GM12878 (cell line): ENCODE data around the gene IFIT5. TPM values are rescaled to one million over a fixed set of nuclear protein-coding genes. Genes with fewer than 3 reads are reported as not detected.

Experiments used
- ATAC-seq: fragments of 200-7000 bp; cut with Tn5 transposase; 3 replicates; pipeline ENCODE4 v1.9.1; 2020; ENCODE audit warnings: mild to moderate bottlenecking, moderate library complexity
- BruUV-seq: library from RNA; stranded (reverse); fragments of 400-500 nt; replicated peaks from 2 replicates; lab custom pipeline; 2021; lab: Mats Ljungman, UMichigan
- CTCF ChIA-PET: fragments of 300-600 bp; sonication (Branson Sonifier 250); formaldehyde crosslinking; extraction: SDS; loops from one replicate; lab custom pipeline; 2021; ENCODE audit warnings: inconsistent platforms; lab: Yijun Ruan, JAX
- POLR2A ChIA-PET: fragments of 350-600 bp; formaldehyde crosslinking; extraction: SDS; loops from one replicate; lab custom pipeline; 2021; ENCODE audit warnings: inconsistent platforms; lab: Charles Lee
- RAD21 ChIA-PET: fragments of 300-600 bp; sonication (Branson Sonifier 250); formaldehyde crosslinking; loops from one replicate; lab custom pipeline; 2023; ENCODE audit warnings: antibody characterized with exemption; ENCODE audit not compliant: unreplicated experiment; lab: Charles Lee
- SMC1A ChIA-PET: fragments of 300-600 bp; sonication (Branson Sonifier 250); formaldehyde crosslinking; loops from one replicate; lab custom pipeline; 2023; ENCODE audit not compliant: unreplicated experiment, uncharacterized antibody; lab: Charles Lee
- DNase-seq: peaks from one replicate; pipeline ENCODE4 v3.0.0-alpha.2; 2011; ENCODE audit warnings: low read depth, low spot score
- FAIRE-seq: peaks from 3 replicates; lab custom pipeline; 2011; peaks lifted over from hg19 to GRCh38; lab: Jason Lieb, UNC
- H2AFZ ChIP-seq: 2 replicates; pipeline ENCODE4 v1.6.0; 2011; ENCODE audit warnings: low read depth, low read length, control low read depth; ENCODE audit not compliant: control insufficient read depth
- H3K27ac ChIP-seq: 2 replicates; pipeline ENCODE4 v1.5.1; 2011; ENCODE audit warnings: control low read depth; ENCODE audit not compliant: control insufficient read depth, insufficient read depth
- H3K27me3 ChIP-seq, 2 experiments: replicated peaks in 1 of 2; 2 replicates each; pipeline versions ENCODE4 v1.6.0 to v1.6.1; 2011; ENCODE audit warnings: low read length in 1 of 2; ENCODE audit not compliant: control insufficient read depth in 2 of 2, insufficient read depth in 2 of 2
- H3K36me3 ChIP-seq, 2 experiments: 2 replicates each; pipeline ENCODE4 v1.5.1; 2011; ENCODE audit warnings: low read length in 1 of 2; ENCODE audit not compliant: control insufficient read depth in 2 of 2, insufficient read depth in 2 of 2
- H3K4me1 ChIP-seq: 2 replicates; pipeline ENCODE4 v1.6.1; 2011; ENCODE audit warnings: mild to moderate bottlenecking, low read length, moderate library complexity, mixed read lengths; ENCODE audit not compliant: control insufficient read depth, insufficient read depth
- H3K4me2 ChIP-seq: 2 replicates; pipeline ENCODE4 v1.6.0; 2011; ENCODE audit warnings: control low read depth; ENCODE audit not compliant: control insufficient read depth, insufficient read depth
- H3K4me3 ChIP-seq: fragments of 200-600 bp; sonication (generic); 2 replicates; pipeline ENCODE4 v1.5.1; 2016
- H3K79me2 ChIP-seq: 2 replicates; pipeline ENCODE4 v1.6.0; 2011; ENCODE audit warnings: low read length; ENCODE audit not compliant: control insufficient read depth, insufficient read depth
- H3K9ac ChIP-seq: 2 replicates; pipeline ENCODE4 v1.8.0; 2011; ENCODE audit warnings: low read length, control low read depth, mixed read lengths; ENCODE audit not compliant: control insufficient read depth, insufficient read depth
- H3K9me3 ChIP-seq: replicated peaks from 3 replicates; pipeline ENCODE4 v1.5.1; 2011; ENCODE audit warnings: mild to moderate bottlenecking, low read length; ENCODE audit not compliant: control insufficient read depth, insufficient read depth
- H4K20me1 ChIP-seq: 2 replicates; pipeline ENCODE4 v1.6.0; 2011; ENCODE audit not compliant: control insufficient read depth, insufficient read depth
- BACH1 ChIP-seq: fragments of 450-650 bp; IDR thresholded peaks from 2 replicates; pipeline ENCODE4 v1.6.1; 2017; ENCODE audit warnings: mild to moderate bottlenecking, borderline replicate concordance
- FOXK2 ChIP-seq: fragments of 450-650 bp; IDR thresholded peaks from 2 replicates; pipeline ENCODE4 v1.6.1; 2017; ENCODE audit warnings: mild to moderate bottlenecking, moderate library complexity
- GABPA ChIP-seq: IDR thresholded peaks from 2 replicates; pipeline ENCODE4 v1.6.1; 2014; ENCODE audit warnings: antibody characterized with exemption, low read depth, mild to moderate bottlenecking, inconsistent platforms
- HDGF ChIP-seq: fragments of 450-650 bp; IDR thresholded peaks from 2 replicates; pipeline ENCODE4 v1.6.1; 2016; ENCODE audit warnings: antibody characterized with exemption
- NR2C1 ChIP-seq: fragments of 450-650 bp; IDR thresholded peaks from 2 replicates; pipeline ENCODE4 v1.6.1; 2017; ENCODE audit warnings: antibody characterized with exemption, mild to moderate bottlenecking, moderate library complexity
- PML ChIP-seq: IDR thresholded peaks from 2 replicates; pipeline ENCODE4 v1.6.1; 2012; ENCODE audit warnings: low read length, inconsistent platforms
- POLR2A ChIP-seq: IDR thresholded peaks from 2 replicates; pipeline ENCODE4 v1.6.1; 2011; ENCODE audit warnings: low read depth, mild to moderate bottlenecking, low read length
- RBBP5 ChIP-seq: fragments of 200-600 bp; sonication (generic); conservative IDR thresholded peaks from 2 replicates; pipeline ENCODE4 v1.6.1; 2016
- SMARCA5 ChIP-seq: fragments of 450-650 bp; IDR thresholded peaks from 2 replicates; pipeline ENCODE4 v1.6.1; 2017; ENCODE audit warnings: mild to moderate bottlenecking
- SP1 ChIP-seq: IDR thresholded peaks from one replicate; pipeline ENCODE4 v1.6.1; 2011; ENCODE audit warnings: low read depth, low read length
- ZNF217 ChIP-seq: fragments of 450-650 bp; IDR thresholded peaks from 2 replicates; pipeline ENCODE4 v1.6.1; 2017; ENCODE audit warnings: antibody characterized with exemption, mild to moderate bottlenecking
- ZNF384 ChIP-seq: IDR thresholded peaks from 2 replicates; pipeline ENCODE4 v1.6.1; 2012; ENCODE audit warnings: low read depth, mild to moderate bottlenecking, low read length, improper control_type of control experiment, borderline replicate concordance
- ZNF592 ChIP-seq: fragments of 450-650 bp; IDR thresholded peaks from 2 replicates; pipeline ENCODE4 v1.6.1; 2017; ENCODE audit warnings: mild to moderate bottlenecking, moderate library complexity
- WGBS: methylation state at CpG from one replicate; pipeline ENCODE4 v1.1.6; 2016; ENCODE audit warnings: low lambda C conversion rate; ENCODE audit not compliant: insufficient replicate concordance, insufficient coverage; ENCODE audit errors: missing lambda C conversion rate; 5-methylcytosine and 5-hydroxymethylcytosine counted together
- in situ Hi-C: fragments of 300-500 bp; cut with MboI; formaldehyde crosslinking; loops from 9 replicates; pipeline ENCODE4 v1.14.3; 2018; ENCODE audit warnings: mixed read lengths
- intact Hi-C: fragments of 100-400 bp; cut with micrococcal nuclease; formaldehyde crosslinking; loops from one replicate; pipeline ENCODE4 v1.14.2; 2022; ENCODE audit not compliant: unreplicated experiment
- polyA plus RNA-seq, 11 experiments: library from polyadenylated mRNA; depleted of rRNA in 4 of 11; unstranded in 6 of 11; stranded (reverse) in 5 of 11; fragments of >200 nt; fragmentation: Nextera tagmentation in 4 of 11; fragmentation: Illumina TruSeq in 1 of 11; extraction: Ambion mirVana in 4 of 11; extraction: Trizol in 1 of 11; gene quantifications; 1 replicate in 1 of 11; 2 replicates in 10 of 11; pipeline versions ENCODE4 v1.2.1 to v1.2.3, GENCODE V29; 2011 to 2016; ENCODE audit warnings: inconsistent platforms in 2 of 11, missing spikeins in 2 of 11, low read depth in 1 of 11
- total RNA-seq, 4 experiments: library from RNA; depleted of rRNA in 3 of 4; stranded (reverse); fragments of >200 nt in 3 of 4; fragmentation: Illumina TruSeq in 1 of 4; extraction: Trizol in 1 of 4; gene quantifications; 2 replicates each; pipeline versions ENCODE4 v1.2.1 to v1.2.3, GENCODE V29; 2013 to 2021
- TF ChIP-seq, protein P1 (sequence below): fragments of 450-650 bp; formaldehyde crosslinking; IDR thresholded peaks from 2 replicates; pipeline ENCODE4 v1.4.0; 2022; ENCODE audit warnings: mild to moderate bottlenecking, moderate library complexity
- TF ChIP-seq, protein P2 (sequence below): fragments of 450-650 bp; formaldehyde crosslinking; IDR thresholded peaks from 2 replicates; pipeline ENCODE4 v1.4.0; 2020; ENCODE audit warnings: mild to moderate bottlenecking, moderate library complexity

The IFIT5 gene
- total and polyA plus RNA-seq, 10 of the 15 experiments (the other 5 are each of a cell fraction or from before 2014, with no cell fraction given): 5.9 to 17.0 (median 10.4) TPM

GRCh38 chr10:89416465-89416864 lies 2.1 kb downstream of the IFIT5 start:
- peaks cover 0 to 20% of the 10 kb centered on the region in 2 experiments for H3K36me3 ChIP-seq
- H3K27me3 ChIP-seq: no peaks in the 10 kb centered on the region
- H3K27ac ChIP-seq: no peak overlapping the region
- SMC1A ChIA-PET: interaction anchor here (0.9 to 3.1 kb wide), 5 partner anchors 14 to 170 kb away, joined by 3 to 32 read pairs (median 4); no protein-coding TSS in a partner anchor
- H3K4me2 ChIP-seq: peak overlapping the region; percentile 86
- H3K4me1 ChIP-seq: no peaks in the 10 kb centered on the region
- peaks cover 60% of the 10 kb centered on the region for H3K79me2 ChIP-seq
- H3K4me3 ChIP-seq: peak overlapping the region; percentile 79
- WGBS: 94% methylated on average over 1 of the region's 1 CpG
- in situ Hi-C loops: no loop called here
- H2AFZ ChIP-seq: no peak overlapping the region
- no peaks in the 10 kb centered on the region for H4K20me1 ChIP-seq
- intact Hi-C loops: loop anchor here (5.0 to 10.0 kb wide), 2 partner anchors 226 to 532 kb away; partner anchors contain the start of gene STAMBPL1
- no TSS peak for BruUV-seq
- CTCF ChIA-PET: interaction anchor here (1.1 to 1.4 kb wide), 6 partner anchors 20 to 178 kb away, joined by 3 to 7 read pairs (median 3); no protein-coding TSS in a partner anchor
- POLR2A ChIA-PET: no interaction called here
- FAIRE-seq (no peak), ATAC-seq (no peak), DNase-seq (no peak)
- RAD21 ChIA-PET: interaction anchor here (0.5 to 2.0 kb wide), 2 partner anchors 120 to 285 kb away, joined by 4 to 6 read pairs; partner anchors contain the start of gene KIF20B
- 0 out of 2 replicates have a peak overlapping the region, but pooled peaks have one; percentile 33 for H3K9ac ChIP-seq
- H3K9me3 ChIP-seq: peaks cover 3% of the 10 kb centered on the region; the same call in 2 of the 3 replicates
- TF ChIP-seq, protein P1, sequence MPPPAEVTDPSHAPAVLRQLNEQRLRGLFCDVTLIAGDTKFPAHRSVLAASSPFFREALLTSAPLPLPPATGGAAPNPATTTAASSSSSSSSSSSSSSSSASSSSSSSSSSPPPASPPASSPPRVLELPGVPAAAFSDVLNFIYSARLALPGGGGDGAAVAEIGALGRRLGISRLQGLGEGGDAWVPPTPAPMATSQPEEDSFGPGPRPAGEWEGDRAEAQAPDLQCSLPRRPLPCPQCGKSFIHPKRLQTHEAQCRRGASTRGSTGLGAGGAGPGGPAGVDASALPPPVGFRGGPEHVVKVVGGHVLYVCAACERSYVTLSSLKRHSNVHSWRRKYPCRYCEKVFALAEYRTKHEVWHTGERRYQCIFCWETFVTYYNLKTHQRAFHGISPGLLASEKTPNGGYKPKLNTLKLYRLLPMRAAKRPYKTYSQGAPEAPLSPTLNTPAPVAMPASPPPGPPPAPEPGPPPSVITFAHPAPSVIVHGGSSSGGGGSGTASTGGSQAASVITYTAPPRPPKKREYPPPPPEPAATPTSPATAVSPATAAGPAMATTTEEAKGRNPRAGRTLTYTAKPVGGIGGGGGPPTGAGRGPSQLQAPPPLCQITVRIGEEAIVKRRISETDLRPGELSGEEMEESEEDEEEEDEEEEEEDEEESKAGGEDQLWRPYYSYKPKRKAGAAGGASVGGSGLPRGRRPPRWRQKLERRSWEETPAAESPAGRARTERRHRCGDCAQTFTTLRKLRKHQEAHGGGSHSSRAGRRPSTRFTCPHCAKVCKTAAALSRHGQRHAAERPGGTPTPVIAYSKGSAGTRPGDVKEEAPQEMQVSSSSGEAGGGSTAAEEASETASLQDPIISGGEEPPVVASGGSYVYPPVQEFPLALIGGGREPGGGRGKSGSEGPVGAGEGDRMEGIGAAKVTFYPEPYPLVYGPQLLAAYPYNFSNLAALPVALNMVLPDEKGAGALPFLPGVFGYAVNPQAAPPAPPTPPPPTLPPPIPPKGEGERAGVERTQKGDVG (CRISPR knock-in tag): no peak
- no peak for TF ChIP-seq POLR2A
- no peak for TF ChIP-seq PML
- no peak for TF ChIP-seq FOXK2
- TF ChIP-seq ZNF592: no peak
- TF ChIP-seq NR2C1: no peak
- no peak for TF ChIP-seq SP1
- TF ChIP-seq, protein P2, sequence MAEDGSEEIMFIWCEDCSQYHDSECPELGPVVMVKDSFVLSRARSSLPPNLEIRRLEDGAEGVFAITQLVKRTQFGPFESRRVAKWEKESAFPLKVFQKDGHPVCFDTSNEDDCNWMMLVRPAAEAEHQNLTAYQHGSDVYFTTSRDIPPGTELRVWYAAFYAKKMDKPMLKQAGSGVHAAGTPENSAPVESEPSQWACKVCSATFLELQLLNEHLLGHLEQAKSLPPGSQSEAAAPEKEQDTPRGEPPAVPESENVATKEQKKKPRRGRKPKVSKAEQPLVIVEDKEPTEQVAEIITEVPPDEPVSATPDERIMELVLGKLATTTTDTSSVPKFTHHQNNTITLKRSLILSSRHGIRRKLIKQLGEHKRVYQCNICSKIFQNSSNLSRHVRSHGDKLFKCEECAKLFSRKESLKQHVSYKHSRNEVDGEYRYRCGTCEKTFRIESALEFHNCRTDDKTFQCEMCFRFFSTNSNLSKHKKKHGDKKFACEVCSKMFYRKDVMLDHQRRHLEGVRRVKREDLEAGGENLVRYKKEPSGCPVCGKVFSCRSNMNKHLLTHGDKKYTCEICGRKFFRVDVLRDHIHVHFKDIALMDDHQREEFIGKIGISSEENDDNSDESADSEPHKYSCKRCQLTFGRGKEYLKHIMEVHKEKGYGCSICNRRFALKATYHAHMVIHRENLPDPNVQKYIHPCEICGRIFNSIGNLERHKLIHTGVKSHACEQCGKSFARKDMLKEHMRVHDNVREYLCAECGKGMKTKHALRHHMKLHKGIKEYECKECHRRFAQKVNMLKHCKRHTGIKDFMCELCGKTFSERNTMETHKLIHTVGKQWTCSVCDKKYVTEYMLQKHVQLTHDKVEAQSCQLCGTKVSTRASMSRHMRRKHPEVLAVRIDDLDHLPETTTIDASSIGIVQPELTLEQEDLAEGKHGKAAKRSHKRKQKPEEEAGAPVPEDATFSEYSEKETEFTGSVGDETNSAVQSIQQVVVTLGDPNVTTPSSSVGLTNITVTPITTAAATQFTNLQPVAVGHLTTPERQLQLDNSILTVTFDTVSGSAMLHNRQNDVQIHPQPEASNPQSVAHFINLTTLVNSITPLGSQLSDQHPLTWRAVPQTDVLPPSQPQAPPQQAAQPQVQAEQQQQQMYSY (CRISPR knock-in tag): no peak
- no peak for TF ChIP-seq HDGF
- no peak for TF ChIP-seq GABPA
- no peak for TF ChIP-seq SMARCA5
- no peak for TF ChIP-seq RBBP5
- no peak for TF ChIP-seq ZNF384
- no peak for TF ChIP-seq ZNF217
- no peak for TF ChIP-seq BACH1
